Ureter (tissue), 1 donor: ENCODE results near the gene DNAJC5. TPM values are rescaled to one million over a fixed set of nuclear protein-coding genes. Genes with fewer than 3 reads are reported as not detected.
"Not testable (repeated sequence)": the region's sequence is repeated elsewhere in the genome, so short reads cannot be mapped to it uniquely, and the experiment has no call there.

Experiments
- DNase-seq: peaks from one replicate; pipeline ENCODE4 v3.0.0-alpha.2; 2020; ENCODE audit warnings: low spot score
- total RNA-seq: library from RNA; stranded (reverse); gene quantifications from one replicate; pipeline ENCODE4 v1.2.4, GENCODE V29; 2023
- donor health status: DM: yes; HTN: yes; CAD: no.

Gene DNAJC5
- total RNA-seq, 1 donor from 2014 or later = 52.4 TPM

DNA sequence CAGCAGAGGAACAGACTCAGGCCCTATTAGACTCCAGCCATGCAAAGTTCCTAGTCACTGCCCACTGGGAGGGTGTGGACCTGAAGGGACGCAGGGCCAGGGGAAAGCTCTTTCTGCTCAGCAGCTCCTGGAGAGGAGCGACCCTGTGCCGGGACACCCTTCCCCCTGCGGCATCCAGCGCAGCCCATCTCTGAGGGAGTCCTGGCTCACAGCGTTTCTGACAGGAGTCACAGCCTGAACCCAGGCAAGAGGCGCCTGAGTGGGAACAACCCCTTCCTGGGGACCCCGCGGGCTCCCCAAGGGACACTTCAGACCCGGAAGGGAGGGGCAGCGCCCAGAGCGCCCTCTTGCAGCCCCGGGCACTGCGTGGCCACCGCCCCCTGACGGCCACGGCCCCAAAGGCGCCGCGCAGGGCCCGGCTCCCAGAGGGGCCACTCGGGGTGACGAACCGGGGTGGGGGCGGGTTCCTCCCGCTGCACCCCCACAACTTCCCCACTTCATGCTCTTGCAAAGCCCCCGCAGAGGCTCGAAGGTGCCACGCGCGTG lies 60.4 kb downstream of the DNAJC5 start:
- DNase-seq = no peak

DNA sequence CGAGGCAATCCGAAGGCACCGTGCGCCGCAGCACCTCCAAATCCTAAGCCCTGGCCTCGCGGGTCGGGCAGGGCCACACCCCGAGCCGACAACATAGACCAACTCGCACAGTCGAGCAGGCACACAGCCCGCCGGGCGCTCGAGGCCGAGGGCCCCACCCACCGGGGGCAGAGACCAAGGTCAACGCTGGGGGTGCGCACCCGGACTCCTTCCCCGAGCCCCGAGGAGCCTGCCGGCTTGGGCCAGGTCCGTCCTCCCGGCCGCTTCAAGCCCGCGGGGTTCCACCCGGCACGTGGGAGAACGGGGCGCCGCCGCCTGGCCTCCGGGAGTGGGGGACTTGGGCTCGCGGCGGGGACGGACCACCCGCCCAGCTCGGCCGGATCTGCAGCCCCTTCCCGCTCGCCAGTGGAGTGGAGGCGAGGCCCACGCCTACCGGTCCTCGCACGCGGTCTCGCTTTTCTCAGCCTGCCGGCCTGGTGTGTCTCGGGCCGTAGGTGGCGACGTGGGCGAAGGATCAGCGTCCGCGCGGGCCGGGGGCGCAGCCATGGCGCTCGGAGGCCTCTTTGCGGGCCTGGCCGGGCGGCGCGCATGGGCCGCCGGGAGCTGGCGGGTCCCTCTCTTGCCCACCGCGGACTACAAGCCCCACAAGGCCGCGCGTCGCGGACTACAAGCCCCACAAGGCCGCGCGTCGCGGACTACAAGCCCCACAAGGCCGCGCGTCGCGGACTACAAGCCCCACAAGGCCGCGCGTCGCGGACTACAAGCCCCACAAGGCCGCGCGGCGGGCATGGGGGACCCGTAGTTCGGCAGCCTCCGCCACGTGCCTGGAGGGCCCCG lies 61.1 kb downstream of the DNAJC5 start, which contains the start of gene UCKL1:
Gene UCKL1, minus strand, starts transcription at position 590 of the 837 bp plus-strand sequence. Its CDS starts 44 bp downstream, at position 546.
- peak; percentile 92 for DNase-seq

DNA sequence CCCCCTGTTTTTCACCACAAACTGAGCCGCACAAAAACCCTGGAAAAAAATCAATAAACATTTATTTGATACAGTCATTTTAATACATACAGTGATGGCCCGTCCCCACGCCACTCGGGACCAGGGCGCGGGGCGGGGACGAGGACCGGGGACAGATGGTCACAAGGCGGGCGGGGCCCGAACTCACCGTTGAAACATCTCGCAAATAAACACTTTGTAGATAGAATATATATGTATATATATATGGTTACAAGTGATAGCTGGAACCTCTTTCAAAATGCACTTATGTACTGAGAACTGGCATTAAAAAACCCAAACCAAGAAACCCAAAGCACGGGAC lies 61.7 kb downstream of the DNAJC5 start:
- DNase-seq = no peak

DNA sequence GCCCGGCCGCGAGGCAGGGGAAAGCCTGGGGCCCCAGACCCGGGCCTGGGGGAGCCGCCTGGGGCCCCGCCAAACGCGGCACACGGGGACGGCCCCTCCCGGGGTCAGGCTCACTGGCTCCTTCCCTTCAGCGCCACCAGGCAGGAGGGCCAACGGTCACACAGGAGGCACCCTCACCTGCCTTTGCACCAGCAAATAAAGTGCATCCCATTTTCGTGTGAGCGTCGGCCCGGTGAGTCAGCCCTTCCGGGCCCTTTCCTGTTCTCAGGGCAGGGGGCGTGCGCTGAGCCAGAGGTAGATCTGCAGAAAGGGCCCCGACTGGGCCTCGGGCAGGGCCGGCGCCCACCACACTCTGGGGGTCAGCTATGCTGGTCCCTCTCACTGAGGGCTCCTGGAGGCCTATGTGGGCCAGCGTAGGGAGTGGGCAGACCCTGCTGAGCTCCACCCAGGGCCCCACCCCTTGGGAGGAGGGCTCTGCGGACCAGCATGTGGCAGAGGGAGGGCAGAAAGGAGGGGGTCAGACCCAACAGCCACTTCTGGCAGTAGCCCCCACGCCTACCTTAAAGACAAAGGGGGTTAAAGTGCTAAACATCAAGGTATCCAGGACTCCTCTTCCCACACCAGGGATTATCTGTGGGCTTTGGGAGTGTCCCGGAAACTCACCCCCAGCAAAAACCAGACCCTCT lies 62.2 kb downstream of the DNAJC5 start:
- DNase-seq = no peak

DNA sequence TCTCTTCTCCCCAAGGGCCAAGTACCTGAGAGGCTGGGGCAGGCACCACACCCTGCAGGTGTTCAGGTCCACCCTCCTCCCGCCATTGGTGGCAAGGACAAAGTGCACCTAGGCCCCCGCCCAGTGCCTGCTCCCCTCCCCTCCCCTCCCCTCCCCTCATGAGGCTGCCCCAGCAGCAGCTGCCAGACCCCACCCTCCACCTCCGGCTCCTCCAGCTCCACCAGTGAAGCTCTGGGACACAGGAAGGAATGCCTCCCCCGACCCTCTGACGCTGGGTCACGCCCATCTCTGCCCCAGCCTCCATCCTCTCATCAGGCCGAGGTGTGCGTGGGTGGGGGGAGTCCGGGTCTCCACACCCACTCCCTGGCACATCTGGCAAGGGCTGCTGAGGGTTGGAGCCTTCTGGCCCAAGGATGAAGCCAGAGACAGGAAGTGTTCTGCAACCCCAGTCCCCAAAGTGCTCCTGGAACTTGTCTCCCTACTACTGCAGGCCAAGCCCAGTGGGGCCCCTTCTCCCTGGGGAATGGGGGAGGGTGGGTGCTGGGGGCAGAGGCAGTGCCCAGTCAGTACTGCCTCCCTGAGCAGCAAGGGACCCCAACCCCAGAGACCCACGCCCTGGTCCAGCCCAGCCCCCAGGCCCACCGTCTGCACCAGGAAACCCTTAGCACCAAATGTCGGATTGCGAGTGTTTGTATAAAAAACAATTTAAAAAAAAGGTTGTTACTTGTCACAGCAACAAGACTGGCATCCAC lies 62.9 kb downstream of the DNAJC5 start:
- no peak for DNase-seq

DNA sequence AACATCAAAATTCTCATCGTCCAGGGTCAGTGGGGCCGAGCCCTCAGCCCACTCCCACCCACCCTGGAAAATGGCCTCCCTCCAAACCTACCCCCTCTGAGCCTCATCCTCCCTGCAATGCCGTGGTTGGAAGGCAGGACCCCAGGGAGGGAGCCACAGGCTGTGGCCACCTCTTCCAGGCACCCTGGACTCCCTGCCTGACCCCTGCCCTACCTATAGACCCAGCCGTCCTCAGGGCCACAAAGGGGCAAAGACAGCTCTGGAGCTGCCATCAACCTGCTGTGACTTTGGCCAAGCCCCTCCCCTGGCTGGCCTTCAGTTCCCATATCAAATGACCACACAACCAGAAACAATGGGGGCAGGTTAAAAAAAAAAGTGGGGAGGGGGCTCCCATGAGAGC lies 63.5 kb downstream of the DNAJC5 start:
- no peak for DNase-seq

DNA sequence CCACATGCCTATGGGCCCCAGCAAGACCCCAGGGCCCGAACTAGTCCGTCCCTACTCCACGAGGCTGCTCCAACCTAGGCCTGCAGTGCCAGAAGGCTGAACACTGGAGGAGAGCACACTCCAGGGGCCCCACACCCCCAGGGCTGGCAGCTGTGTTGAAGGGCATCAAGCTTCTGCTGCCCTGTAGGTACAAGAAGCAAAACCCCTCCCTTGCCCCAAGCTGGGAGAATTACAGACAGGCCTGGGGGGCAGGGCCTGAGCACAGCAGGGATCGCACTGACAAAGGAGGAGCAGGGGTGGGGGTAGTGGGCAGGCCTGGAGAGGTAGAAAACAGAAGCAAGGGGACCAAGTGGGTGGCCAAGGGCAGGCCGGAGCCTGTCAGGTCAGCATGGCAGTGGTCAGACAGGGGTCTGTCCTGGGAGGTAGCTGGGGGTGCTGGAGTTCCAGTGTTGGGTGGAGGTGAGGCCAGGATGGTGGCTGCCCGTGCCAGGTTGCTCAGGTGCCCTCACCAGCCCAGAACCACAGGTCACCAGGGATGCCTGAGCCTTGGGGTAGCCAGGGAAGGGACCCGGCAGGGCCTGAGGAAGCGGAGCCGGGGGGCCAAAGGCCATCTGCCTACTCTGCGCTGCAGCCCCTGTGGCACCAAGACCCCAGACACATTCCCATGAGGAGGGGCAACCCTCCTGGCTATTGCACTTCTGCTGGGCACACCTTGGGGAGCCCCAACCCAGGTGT lies 64.2 kb downstream of the DNAJC5 start:
- no peak for DNase-seq

DNA sequence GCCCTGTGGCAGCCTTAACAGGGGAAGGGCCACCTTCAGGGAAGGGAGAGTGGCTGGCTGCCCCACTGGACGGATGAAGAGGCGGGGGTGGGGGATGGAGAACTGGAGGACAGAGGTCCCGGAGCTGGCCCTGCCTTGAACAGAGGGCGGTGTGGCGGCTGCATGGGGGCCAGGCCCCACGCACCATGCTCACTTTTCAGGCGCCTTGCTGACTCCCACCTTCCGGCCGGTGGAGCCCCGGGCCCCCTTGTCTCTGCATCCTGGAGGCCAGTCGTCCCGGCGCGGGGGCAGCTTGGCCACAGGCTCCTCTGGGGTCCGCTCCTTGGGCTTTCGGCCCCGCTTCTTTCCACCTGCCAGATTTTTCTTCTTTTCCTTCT lies 64.8 kb downstream of the DNAJC5 start:
- no peak for DNase-seq

DNA sequence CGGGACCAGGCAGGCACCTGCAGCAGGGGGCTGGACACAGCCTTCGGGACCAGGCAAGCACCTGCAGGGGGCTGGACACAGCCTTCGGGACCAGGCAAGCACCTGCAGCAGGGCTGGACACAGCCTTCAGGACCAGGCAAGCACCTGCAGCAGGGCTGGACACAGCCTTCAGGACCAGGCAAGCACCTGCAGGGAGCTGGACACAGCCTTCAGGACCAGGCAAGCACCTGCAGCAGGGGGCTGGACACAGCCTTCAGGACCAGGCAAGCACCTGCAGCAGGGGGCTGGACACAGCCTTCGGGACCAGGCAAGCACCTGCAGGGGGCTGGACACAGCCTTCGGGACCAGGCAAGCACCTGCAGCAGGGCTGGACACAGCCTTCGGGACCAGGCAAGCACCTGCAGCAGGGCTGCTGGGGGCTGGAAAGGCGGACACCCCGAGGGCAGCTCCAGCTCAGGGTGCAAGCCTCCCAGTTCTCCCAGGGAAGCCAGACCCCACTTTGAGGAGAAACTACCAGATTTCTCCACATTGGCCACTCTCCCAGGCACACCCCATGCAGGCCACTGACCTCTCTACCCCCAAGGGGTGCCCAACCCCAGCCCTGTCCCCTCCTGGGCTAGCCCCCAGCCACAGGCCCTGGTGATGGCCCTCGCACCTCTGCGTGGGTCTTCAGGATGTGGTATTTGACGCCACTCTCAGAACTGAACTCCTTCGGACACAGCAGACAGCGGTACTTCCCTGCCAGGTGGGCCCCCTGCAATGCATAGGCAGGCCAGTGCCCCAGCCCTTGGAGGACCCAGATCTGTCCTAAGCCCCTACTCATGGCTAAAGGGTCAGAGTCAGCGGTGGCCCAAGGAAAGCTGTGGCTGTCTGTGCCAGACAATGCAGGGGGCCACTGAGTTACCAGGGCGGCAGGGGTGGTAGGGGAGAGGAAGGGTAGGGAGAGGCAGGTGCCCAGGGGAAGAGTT lies 66.0 kb downstream of the DNAJC5 start:
- DNase-seq = not testable (repeated sequence)

DNA sequence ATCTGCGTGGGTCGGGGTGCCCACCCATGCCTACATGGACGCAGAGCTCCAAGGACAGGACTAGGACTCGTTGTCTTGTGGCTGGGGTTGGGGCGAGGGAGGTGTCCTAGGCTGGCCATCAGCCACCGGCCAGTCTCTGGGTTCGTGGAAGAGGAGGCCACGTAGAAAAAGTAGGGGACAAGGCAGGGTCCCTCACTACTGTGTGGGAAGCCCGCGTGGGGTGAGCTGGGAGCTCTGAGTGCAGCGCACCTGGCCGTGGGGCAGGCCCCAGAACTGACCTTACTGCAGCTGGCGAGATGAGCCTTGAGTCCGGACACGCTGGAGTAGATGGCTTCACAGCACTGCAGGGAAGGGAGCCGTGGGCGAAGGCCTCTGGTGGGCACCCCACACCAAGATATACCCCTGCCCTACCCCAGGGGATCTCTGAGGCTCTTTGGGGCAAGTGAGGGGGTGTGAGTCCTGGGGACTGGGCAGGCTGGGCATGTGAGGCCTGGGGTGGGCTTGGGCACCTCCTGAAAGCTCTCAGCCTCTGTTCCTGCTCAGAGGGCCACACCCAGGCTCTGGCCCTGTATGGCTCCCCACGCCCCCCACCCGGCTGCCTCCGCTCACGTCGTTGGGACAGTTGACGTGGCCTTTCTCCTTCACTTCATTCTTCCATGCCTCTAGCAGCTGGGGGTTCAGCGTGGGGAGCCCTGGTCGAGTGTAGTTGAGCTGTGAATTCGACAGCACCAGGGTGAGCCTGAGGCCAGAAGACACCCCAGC lies 66.9 kb downstream of the DNAJC5 start:
- no peak for DNase-seq

DNA sequence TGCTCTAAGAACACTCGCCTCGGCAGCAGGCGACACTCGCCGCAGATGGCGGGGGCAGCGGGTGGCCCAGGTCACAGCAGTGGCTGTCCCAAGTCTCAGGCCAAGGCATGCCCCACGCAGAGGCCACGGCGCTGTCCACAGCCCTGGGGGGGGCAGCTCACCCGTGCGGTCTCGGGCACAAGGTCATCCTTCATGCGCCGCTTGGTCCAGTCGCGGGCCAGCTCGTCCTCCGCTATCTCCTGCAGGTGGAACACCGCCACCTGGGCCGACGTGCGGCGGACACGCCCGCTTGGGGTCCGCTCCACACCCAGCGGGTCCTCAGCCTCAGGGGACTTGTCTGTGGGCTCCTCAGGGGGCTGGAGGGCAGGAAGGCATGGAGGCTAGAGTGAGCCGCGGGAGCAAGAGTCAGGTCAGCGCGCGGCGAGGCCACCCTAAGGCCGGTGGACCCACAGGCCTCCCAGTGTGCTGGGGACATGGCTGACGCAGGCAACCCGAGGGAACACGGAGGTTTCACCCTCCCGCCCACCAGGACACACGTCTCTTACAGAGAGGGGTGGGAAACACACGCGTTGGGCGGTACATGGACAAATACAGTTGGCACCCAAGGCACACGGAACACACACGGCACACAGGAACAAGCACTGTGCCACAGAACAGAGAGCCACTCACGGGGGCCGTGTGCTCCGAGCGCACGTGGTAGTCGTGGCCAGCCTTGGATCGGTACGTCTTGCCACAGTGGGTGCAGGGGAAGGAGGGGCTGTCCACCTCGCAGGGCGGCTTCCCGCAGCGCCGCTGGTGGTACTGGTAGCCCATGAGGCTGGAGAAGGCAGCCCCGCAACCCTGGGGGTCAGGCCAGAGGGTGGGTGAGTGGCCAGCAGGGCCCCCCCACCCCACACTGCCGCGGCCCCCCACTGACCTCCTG lies 67.8 kb downstream of the DNAJC5 start:
- no peak for DNase-seq

DNA sequence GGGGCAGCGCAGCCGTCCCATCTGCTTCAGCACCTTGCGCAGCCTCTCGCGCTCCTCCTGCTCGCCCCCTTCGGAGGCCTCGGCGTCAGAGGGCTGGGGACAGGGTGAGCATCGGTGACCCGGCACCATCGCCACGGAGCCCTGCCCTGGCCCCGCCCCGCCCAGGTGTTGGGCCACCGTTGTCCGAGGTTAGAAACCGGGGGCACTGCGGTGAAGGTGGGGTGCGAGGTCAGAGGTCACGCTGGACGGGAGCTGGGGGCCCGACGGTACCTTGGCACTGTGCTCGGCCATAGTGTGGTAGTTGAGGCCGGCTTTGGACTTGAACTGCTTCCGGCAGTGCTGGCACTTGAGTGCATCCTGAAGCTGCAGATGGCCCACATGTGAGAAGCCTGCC lies 68.4 kb downstream of the DNAJC5 start:
- DNase-seq = no peak

DNA sequence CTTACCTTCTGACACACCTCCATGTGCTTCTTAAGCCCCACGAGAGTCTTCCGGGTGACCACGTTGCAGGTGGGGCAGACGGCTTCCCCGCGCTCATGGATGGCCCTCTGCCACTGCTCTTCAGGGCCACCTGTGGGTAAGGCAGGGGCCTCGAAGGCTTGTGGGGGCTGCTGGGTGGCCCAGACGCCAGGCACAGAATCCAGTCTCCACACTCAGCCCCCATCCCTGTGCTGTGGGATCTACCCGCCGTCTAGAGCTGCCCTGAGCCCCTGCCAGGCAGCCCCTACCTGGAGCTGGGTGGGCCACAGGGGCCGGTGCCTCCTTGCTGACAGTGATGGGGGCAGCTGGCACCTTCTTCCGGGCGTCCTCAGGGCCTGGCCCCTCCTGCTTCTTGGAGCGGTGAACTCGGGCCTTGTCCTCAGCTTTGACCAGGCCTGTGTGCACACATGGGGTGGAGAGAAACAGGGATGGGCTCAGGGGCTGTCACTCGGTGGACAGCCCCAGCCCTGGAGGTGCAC lies 68.9 kb downstream of the DNAJC5 start:
- no peak for DNase-seq

DNA sequence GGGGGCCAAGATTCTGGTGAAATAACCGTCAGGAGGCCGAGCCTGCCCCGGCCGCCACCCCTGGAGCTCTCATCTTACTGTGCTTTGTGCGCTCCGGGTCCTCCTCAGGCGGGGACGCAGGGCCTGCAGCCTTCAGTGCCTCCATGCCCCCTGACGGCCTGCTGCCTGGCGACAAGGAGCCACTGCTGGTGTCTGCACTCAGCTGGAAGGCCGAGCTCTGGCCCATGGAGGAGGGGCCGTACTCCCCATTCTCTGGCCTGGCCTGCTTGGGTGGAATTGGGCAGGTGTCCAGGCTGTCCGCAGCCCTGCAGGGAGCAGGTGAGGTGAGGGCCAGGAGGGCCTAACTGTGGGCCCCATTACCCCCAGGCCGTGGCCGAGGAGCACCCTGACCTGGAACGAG lies 69.5 kb downstream of the DNAJC5 start:
- no peak for DNase-seq

DNA sequence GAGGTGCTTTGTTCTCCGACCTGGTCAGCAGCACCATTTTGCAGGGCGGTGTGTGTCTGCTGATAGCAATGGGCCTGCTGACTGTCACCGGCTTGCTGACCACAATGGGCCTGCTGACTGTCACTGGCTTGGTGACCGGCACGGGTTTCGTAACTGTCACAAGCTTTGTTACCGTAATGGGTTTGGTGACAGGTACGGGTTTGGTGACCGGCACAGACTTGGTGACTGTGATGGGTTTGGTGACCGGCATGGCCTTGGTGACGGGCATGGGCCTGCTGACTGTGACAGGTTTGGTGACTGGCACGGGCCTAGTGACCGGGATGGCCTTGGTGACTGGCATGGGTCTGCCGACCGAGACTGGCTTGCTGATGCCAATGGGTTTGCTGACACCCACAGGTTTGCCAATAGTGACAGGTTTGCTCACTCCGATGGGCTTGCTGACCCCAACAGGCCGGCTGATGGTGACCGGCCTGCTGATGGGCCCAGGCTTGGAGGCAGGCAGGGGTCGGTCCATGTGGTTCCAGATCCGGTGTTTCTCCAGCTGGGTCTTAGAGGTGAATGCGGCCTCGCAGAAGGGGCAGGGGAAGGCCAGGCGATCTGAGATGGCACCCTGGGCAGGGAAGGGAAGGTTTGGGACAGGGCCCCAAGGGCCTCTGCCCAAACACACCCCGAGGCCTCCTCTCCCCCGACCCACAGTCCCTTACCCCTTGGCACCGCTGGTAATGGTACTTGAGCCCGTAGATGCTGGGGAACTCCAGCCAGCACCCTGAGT lies 71.4 kb downstream of the DNAJC5 start:
- DNase-seq = no peak

DNA sequence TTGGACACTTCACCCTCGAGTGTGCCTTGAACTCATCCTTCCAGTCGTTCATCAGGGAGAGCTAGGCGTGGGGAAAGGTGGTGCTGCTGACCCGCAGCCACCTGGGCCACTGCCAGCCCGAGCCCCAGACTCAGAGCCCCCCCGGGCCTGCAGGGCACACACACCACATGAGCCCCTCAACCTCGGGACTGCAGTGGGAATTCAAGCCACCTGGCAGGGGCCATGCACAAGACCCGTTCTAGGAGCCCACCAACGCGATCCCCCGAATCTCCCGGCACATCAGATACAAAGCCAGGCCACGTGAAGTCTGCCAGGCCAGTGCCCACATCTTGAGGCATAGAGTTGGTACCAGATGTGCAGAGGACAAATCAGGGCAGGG lies 72.0 kb downstream of the DNAJC5 start:
- no peak for DNase-seq

DNA sequence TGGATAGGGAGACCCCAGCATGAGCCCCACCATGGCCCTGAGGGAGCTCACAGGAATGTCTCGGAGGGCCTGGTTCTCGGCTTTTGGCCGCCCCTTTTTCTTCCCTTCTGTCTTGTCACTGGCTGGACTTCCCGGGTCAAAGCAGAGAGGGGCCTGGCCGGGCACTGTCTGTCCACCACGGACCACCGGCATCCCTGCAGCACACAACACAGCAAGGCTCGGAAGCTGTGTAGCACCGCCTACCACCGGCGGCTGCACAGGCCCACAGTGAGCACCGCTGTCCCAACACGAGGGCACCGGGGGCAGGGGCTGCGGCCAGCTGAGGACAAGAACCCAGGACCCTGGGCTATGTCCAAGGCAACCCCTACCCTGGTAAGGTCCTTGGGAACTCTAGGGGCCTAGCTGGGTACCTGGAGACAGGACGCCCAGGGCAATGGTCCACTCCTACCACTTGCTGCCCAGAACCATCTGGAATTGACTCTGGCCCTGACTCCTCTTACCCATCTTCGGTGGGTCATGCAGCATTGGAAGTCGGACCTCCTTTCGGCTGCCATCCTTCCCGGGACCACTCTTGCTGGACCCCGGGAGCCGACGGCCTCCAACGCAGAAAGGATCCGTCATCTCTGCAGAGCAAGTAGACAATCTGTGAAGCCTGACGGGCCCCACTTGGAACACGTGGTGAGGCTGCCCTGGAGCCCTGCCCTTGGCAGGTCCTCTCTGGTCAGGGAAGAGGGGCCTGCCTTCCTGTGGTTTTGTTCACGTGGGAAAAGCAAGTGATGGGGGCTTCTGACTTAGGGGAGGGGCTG lies 72.6 kb downstream of the DNAJC5 start:
- DNase-seq = no peak
